Coronary artery (tissue), 2 donors: ENCODE data around the gene KRT6C.

ENCODE experiments used
- DNase-seq: peaks from one replicate; pipeline ENCODE4 v3.0.0-alpha.2; 2017; ENCODE audit warnings: low spot score
- H3K27ac ChIP-seq, 2 donors: fragments of 200-600 bp; sonication (generic); one replicate each; pipeline ENCODE4 v1.5.1; 2016 to 2019
- H3K4me3 ChIP-seq: fragments of 200-600 bp; sonication (generic); 2 replicates; pipeline ENCODE4 v1.5.1; 2016; ENCODE audit warnings: mild to moderate bottlenecking, moderate library complexity
- TF ChIP-seq, protein P1 (sequence below): fragments of 200-600 bp; sonication (generic); IDR thresholded peaks from one replicate; pipeline ENCODE4 v1.5.1; 2019; ENCODE audit warnings: antibody characterized with exemption

The KRT6C gene

GRCh38 chr12:52518574-52519386, 45.2 kb upstream of the KRT6C start:
- TF ChIP-seq, protein P1, sequence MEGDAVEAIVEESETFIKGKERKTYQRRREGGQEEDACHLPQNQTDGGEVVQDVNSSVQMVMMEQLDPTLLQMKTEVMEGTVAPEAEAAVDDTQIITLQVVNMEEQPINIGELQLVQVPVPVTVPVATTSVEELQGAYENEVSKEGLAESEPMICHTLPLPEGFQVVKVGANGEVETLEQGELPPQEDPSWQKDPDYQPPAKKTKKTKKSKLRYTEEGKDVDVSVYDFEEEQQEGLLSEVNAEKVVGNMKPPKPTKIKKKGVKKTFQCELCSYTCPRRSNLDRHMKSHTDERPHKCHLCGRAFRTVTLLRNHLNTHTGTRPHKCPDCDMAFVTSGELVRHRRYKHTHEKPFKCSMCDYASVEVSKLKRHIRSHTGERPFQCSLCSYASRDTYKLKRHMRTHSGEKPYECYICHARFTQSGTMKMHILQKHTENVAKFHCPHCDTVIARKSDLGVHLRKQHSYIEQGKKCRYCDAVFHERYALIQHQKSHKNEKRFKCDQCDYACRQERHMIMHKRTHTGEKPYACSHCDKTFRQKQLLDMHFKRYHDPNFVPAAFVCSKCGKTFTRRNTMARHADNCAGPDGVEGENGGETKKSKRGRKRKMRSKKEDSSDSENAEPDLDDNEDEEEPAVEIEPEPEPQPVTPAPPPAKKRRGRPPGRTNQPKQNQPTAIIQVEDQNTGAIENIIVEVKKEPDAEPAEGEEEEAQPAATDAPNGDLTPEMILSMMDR = no peak
- DNase-seq = peak; percentile 50
- H3K27ac ChIP-seq = no peak overlapping the region
- no peak overlapping the region for H3K4me3 ChIP-seq

DNA sequence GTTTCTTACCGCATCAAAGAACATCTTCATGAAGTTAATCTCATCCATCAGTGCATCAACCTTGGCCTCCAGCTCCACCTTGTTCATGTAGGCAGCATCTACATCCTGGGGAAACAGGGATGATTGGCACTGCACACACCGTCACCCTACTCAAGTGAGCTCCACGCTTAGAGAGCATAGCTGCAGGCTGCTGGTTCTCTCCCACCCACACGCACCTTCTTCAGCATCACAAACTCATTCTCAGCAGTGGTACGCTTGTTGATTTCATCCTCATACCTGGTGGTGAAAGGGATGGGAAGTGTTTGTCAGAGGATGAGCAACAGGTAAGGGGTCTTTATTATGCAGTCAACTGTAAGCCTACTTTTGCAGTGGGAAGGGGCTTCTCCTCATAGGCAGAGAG, 44.3 kb upstream of the KRT6C start:
- Histone ChIP-seq H3K27ac (no peak overlapping the region), H3K4me3 (no peak overlapping the region)
- TF ChIP-seq, protein P1 = no peak
- no peak for DNase-seq

GRCh38 chr12:52517005-52517835, 43.6 kb upstream of the KRT6C start:
- peak; percentile 46 for DNase-seq
- H3K27ac ChIP-seq = no peak overlapping the region
- TF ChIP-seq, protein P1 = no peak
- no peak overlapping the region for H3K4me3 ChIP-seq

DNA sequence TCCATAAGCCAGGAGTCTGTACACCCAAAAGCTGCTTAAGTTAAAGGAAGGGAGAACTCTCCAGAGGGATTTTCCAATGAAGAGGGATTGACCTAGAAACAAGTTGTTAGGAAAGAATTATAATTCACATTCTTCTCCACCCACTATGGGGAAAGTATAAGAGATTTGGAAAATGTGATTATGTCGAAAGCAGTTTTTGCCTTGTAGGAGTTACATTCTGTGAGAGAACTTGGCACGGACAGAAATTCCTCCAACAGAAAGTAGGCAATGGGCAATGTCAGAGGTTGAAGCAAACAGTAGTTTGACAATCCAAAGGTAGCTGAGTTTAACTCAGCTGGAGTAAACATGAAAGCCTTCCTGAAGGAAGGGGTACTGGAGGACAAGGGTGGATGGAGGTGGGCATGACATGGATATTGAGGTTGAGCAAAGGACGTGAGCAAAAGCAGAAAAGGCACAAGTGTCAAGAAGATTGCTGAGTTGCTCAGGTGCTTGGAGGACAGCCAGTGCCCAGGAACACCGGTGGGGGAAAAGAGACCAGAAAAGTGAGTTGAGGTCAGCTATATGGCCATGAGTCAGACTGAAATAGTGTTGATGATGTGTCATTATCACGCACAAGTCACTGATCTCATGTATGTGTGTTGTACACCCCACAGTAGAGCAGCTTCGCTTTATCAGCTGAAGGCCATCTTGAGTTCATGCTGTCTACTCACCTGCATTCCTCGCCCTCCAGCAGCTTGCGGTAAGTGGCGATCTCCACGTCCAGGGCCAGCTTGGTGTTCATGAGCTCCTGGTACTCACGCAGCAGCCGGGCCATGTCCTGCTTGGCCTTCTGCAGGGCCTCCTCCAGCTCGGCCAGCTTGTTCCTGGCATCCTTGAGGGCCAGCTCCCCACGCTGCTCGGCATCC, 42.6 kb upstream of the KRT6C start:
- H3K4me3 ChIP-seq = no peak overlapping the region
- peak; percentile 47 for DNase-seq
- TF ChIP-seq, protein P1 = no peak
- H3K27ac ChIP-seq = peak overlapping the region in 1 of 2 donors; percentile 6

GRCh38 chr12:52515319-52515646, 41.7 kb upstream of the KRT6C start:
- H3K4me3 ChIP-seq = no peak overlapping the region
- TF ChIP-seq, protein P1 = no peak
- DNase-seq = no peak
- H3K27ac ChIP-seq = no peak overlapping the region

GRCh38 chr12:52514471-52515318, 41.1 kb upstream of the KRT6C start:
- peak; percentile 62 for DNase-seq
- H3K27ac ChIP-seq = no peak overlapping the region
- TF ChIP-seq, protein P1 = no peak
- H3K4me3 ChIP-seq = no peak overlapping the region
